Muscle layer of duodenum (tissue), 2 donors: ENCODE measurements around the gene RSPH10B2.
A peak's percentile ranks its signal among the peaks of the same experiment; 100 is the strongest.
"Not testable (repeated sequence)": the region's sequence is repeated elsewhere in the genome, so short reads cannot be mapped to it uniquely, and the experiment has no call there.

Source experiments
- H3K27ac ChIP-seq: one replicate; pipeline ENCODE4 v1.7.0; 2013; ENCODE audit warnings: mild to moderate bottlenecking, low read length
- H3K27me3 ChIP-seq: one replicate; pipeline ENCODE4 v1.7.0; 2013; ENCODE audit warnings: low read depth, mild to moderate bottlenecking, control low read depth, low read length
- H3K36me3 ChIP-seq, 2 donors: one replicate each; pipeline ENCODE4 v1.7.0; 2013; ENCODE audit warnings: low read length in 2 of 2, control low read depth in 1 of 2, mild to moderate bottlenecking in 1 of 2; ENCODE audit not compliant: insufficient read depth in 2 of 2, control insufficient read depth in 1 of 2
- H3K4me1 ChIP-seq, 2 donors: one replicate each; pipeline ENCODE4 v1.7.0; 2013; ENCODE audit warnings: low read length in 2 of 2, mild to moderate bottlenecking in 2 of 2, control low read depth in 1 of 2, moderate library complexity in 1 of 2; ENCODE audit not compliant: insufficient read depth in 2 of 2, control insufficient read depth in 1 of 2
- H3K4me3 ChIP-seq, 2 donors: one replicate each; pipeline ENCODE4 v1.7.0; 2013; ENCODE audit warnings: low read length in 2 of 2, low read depth in 1 of 2, mild to moderate bottlenecking in 1 of 2
- H3K9me3 ChIP-seq, 2 donors: one replicate each; pipeline ENCODE4 v1.7.0; 2013; ENCODE audit warnings: low read length in 2 of 2, control low read depth in 1 of 2, mild to moderate bottlenecking in 1 of 2; ENCODE audit not compliant: control insufficient read depth in 1 of 2
- donor health status: healthy.

The RSPH10B2 gene

GRCh38 chr7:6753964-6754363 lies at the start of gene RSPH10B2:
Gene RSPH10B2, plus strand, starts transcription at chr7:6754103. Its CDS starts 3,575 bp downstream, at chr7:6757678.
- H3K27me3 ChIP-seq, H3K36me3 ChIP-seq, H3K4me3 ChIP-seq, H3K9me3 ChIP-seq, H3K4me1 ChIP-seq, H3K27ac ChIP-seq: not testable (repeated sequence)

- Histone ChIP-seq H3K27ac (peak overlapping the region; percentile 85), H3K9me3 (peaks cover 8 to 10% of the 10 kb centered on the region in 2 donors), H3K4me3 (peak overlapping the region; percentile 93 to 98)
Measured at GRCh38 chr7:6705959-6706665, 47.8 kb upstream of the RSPH10B2 start.

GRCh38 chr7:6706666-6707407 lies 47.1 kb upstream of the RSPH10B2 start, which contains the start of gene ZNF12:
Gene ZNF12, minus strand, starts transcription at chr7:6706947. Its CDS starts 1,774 bp downstream, at chr7:6705173.
- Histone ChIP-seq H3K4me1 (peaks cover 7 to 25% of the 10 kb centered on the region in 2 donors), H3K9me3 (peaks cover 4 to 7% of the 10 kb centered on the region in 2 donors), H3K27me3 (no peaks in the 10 kb centered on the region), H3K27ac (peak within 1 kb of the TSS; percentile 85), H3K4me3 (peak within 1 kb of the TSS; percentile 93 to 98), H3K36me3 (peaks cover 10 to 22% of the 10 kb centered on the region in 2 donors)

More at GRCh38 chr7:6705959-6706665, 47.8 kb upstream of the RSPH10B2 start:
- Histone ChIP-seq H3K4me1 (peaks cover 7 to 25% of the 10 kb centered on the region in 2 donors), H3K27me3 (no peaks in the 10 kb centered on the region), H3K36me3 (peaks cover 16 to 29% of the 10 kb centered on the region in 2 donors)

DNA sequence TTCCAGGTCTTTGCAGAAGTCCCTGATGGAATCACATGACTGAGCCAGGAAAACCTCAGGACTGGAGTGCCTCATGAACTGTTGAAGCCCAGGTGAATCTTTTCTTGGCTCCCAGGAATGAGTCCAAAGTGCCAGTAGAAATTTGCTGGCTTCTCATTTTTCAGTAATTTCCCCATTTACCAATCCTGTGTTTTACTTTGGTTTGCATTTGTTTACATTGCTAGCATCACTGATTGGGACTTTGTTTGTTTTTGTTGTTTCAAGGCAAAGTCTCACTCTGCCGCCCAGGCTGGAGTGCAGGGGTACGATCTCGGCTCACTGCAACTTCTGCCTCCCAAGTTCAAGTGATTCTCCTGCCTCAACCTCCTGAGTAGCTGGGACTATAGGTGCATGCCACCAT lies 45.6 kb upstream of the RSPH10B2 start:
- Histone ChIP-seq H3K4me3 (no peak overlapping the region), H3K27me3 (no peaks in the 10 kb centered on the region), H3K36me3 (peaks cover 9 to 13% of the 10 kb centered on the region in 2 donors), H3K27ac (no peak overlapping the region), H3K4me1 (peaks cover 7 to 22% of the 10 kb centered on the region in 2 donors), H3K9me3 (peaks cover 0 to 4% of the 10 kb centered on the region in 2 donors)

- H3K9me3 ChIP-seq, result no peaks in the 10 kb centered on the region
- H3K4me1 ChIP-seq, result peaks cover 6 to 16% of the 10 kb centered on the region in 2 donors
- H3K4me3 ChIP-seq, result no peak overlapping the region
- H3K36me3 ChIP-seq, result peaks cover 2 to 5% of the 10 kb centered on the region in 2 donors
- no peaks in the 10 kb centered on the region for H3K27me3 ChIP-seq
- H3K27ac ChIP-seq, result no peak overlapping the region
Measured at GRCh38 chr7:6709808-6710207, 44.1 kb upstream of the RSPH10B2 start.

DNA sequence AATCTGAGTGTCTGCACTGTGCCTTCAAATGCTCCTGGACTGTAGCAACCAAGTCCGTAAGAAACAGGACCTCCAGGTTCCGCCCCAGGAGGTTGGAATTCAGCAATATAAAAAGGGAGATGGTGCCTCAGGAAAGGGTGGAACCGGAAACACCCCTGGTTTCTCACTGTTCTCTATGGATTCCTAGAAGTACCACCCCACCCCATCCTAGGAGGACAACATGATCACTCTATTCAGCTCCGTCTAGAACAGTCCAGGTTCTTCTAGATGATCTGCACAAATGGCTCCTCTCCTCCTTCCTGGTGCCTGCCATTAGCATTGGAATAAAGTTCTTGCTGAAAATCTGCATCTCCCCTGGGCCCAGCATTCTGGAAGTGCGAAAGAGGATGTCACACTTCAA lies 39.5 kb upstream of the RSPH10B2 start:
- Histone ChIP-seq H3K9me3 (no peaks in the 10 kb centered on the region), H3K4me3 (no peak overlapping the region), H3K36me3 (no peaks in the 10 kb centered on the region), H3K4me1 (no peaks in the 10 kb centered on the region), H3K27ac (no peak overlapping the region), H3K27me3 (no peaks in the 10 kb centered on the region)

GRCh38 chr7:6715898-6716297 lies 38.0 kb upstream of the RSPH10B2 start:
- not testable (repeated sequence) for H3K27me3 ChIP-seq, H3K36me3 ChIP-seq, H3K4me1 ChIP-seq, H3K9me3 ChIP-seq, H3K4me3 ChIP-seq, H3K27ac ChIP-seq

- H3K4me1 ChIP-seq, result no peaks in the 10 kb centered on the region
- H3K9me3 ChIP-seq, result no peaks in the 10 kb centered on the region
- H3K27me3 ChIP-seq, result no peaks in the 10 kb centered on the region
- no peak overlapping the region for H3K4me3 ChIP-seq
- H3K36me3 ChIP-seq, result no peaks in the 10 kb centered on the region
- no peak overlapping the region for H3K27ac ChIP-seq
Measured at GRCh38 chr7:6718124-6718523, 35.8 kb upstream of the RSPH10B2 start.

GRCh38 chr7:6724351-6724750 lies 29.6 kb upstream of the RSPH10B2 start:
- H3K4me1 ChIP-seq, H3K27ac ChIP-seq, H3K4me3 ChIP-seq, H3K9me3 ChIP-seq, H3K36me3 ChIP-seq, H3K27me3 ChIP-seq: not testable (repeated sequence)

DNA sequence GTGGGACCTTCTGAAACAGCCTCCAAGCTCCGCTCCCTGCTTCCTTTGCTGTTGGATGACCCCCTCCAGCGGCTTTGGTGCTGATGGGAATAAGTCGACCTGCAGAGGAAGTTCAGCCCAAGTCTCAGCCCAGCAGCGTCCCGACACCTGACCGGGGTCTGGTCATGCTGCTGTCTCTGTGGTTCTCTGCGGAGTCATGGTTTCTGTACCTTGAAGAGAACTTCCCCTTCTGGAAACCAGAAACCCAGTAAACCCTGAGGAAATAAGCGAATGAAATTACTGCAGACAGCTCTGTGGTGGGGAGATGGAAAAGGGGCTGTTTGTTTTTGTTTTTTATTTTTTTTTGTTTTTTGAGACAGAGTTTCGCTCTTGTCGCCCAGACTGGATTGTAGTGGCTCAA lies 28.9 kb upstream of the RSPH10B2 start:
- H3K4me1 ChIP-seq, result no peaks in the 10 kb centered on the region
- no peaks in the 10 kb centered on the region for H3K9me3 ChIP-seq
- H3K36me3 ChIP-seq, result no peaks in the 10 kb centered on the region
- H3K4me3 ChIP-seq, result no peak overlapping the region
- no peak overlapping the region for H3K27ac ChIP-seq
- no peaks in the 10 kb centered on the region for H3K27me3 ChIP-seq

- not testable (repeated sequence) for H3K9me3 ChIP-seq, H3K4me3 ChIP-seq, H3K27me3 ChIP-seq, H3K36me3 ChIP-seq, H3K27ac ChIP-seq, H3K4me1 ChIP-seq
Measured at GRCh38 chr7:6726341-6726740, 27.6 kb upstream of the RSPH10B2 start.
